ENCODE results near the gene PHKB. TPM values are rescaled to one million over a fixed set of nuclear protein-coding genes. Genes with fewer than 3 reads are reported as not detected.

PHKB gene
- total RNA-seq, 1 donor from 2014 or later = 109 TPM

- Mint-ChIP-seq H3K27ac (no peak overlapping the region), H3K36me3 (peaks cover 13% of the 10 kb centered on the region), H3K4me1 (no peaks in the 10 kb centered on the region)
These were observed 101.2 kb downstream of the PHKB start for GRCh38 chr16:47562366-47562765.

GRCh38 chr16:47565454-47565853 is 104.3 kb downstream of the PHKB start:
- Histone ChIP-seq H3K79me2 (ENCODE audit: low read depth) (no peaks in the 10 kb centered on the region), H2AFZ (replicated peaks) (no peak overlapping the region), H3K9me3 (ENCODE audit: low read depth) (no peaks in the 10 kb centered on the region), H3K4me2 (no peak overlapping the region), H3F3A (ENCODE audit: low read depth) (no peaks in the 10 kb centered on the region), H3K36me3 (no peaks in the 10 kb centered on the region), H4K20me1 (ENCODE audit: low read depth) (no peaks in the 10 kb centered on the region), H3K4me3 (no peak overlapping the region), H3K9ac (no peak overlapping the region), H3K4me1 (no peaks in the 10 kb centered on the region), H3K27me3 (no peaks in the 10 kb centered on the region), H3K27ac (no peak overlapping the region)
- no peak for DNase-seq (ENCODE audit: low spot score)
- H3K36me3 Mint-ChIP-seq = peaks cover 13% of the 10 kb centered on the region
- H3K27me3 Mint-ChIP-seq (ENCODE audit: insufficient read depth, low read depth) = no peaks in the 10 kb centered on the region
- no peak overlapping the region for H3K27ac Mint-ChIP-seq
- H3K9me3 Mint-ChIP-seq = no peaks in the 10 kb centered on the region
- no peaks in the 10 kb centered on the region for H3K4me1 Mint-ChIP-seq
- TF ChIP-seq CTCF (IDR thresholded peaks at IDR 0.05) (no peak), EZH2 (IDR thresholded peaks at IDR 0.05) (no peak), EZH2phosphoT487 (IDR thresholded peaks at IDR 0.05) (no peak)
- no peak overlapping the region for H3K4me3 Mint-ChIP-seq

More at GRCh38 chr16:47562366-47562765, 101.2 kb downstream of the PHKB start:
- Mint-ChIP-seq H3K9me3 (no peaks in the 10 kb centered on the region), H3K27me3 (ENCODE audit: insufficient read depth, low read depth) (no peaks in the 10 kb centered on the region), H3K4me3 (no peak overlapping the region)
- Histone ChIP-seq H2AFZ (replicated peaks) (no peak overlapping the region), H3K27me3 (no peaks in the 10 kb centered on the region), H4K20me1 (ENCODE audit: low read depth) (no peaks in the 10 kb centered on the region), H3K4me2 (no peak overlapping the region), H3K4me1 (no peaks in the 10 kb centered on the region), H3K9me3 (ENCODE audit: low read depth) (no peaks in the 10 kb centered on the region), H3F3A (ENCODE audit: low read depth) (no peaks in the 10 kb centered on the region), H3K9ac (no peak overlapping the region), H3K4me3 (no peak overlapping the region), H3K27ac (no peak overlapping the region), H3K79me2 (ENCODE audit: low read depth) (no peaks in the 10 kb centered on the region), H3K36me3 (no peaks in the 10 kb centered on the region)
- no peak for DNase-seq (ENCODE audit: low spot score)
- TF ChIP-seq EZH2 (IDR thresholded peaks at IDR 0.05) = no peak
- no peak for TF ChIP-seq CTCF (IDR thresholded peaks at IDR 0.05)
- no peak for TF ChIP-seq EZH2phosphoT487 (IDR thresholded peaks at IDR 0.05)

- Mint-ChIP-seq H3K36me3 (peaks cover 13% of the 10 kb centered on the region), H3K4me1 (no peaks in the 10 kb centered on the region), H3K27ac (no peak overlapping the region), H3K4me3 (no peak overlapping the region), H3K9me3 (no peaks in the 10 kb centered on the region), H3K27me3 (ENCODE audit: insufficient read depth, low read depth) (no peaks in the 10 kb centered on the region)
- DNase-seq (ENCODE audit: low spot score) = no peak
- Histone ChIP-seq H2AFZ (replicated peaks) (no peak overlapping the region), H3K4me3 (no peak overlapping the region), H3F3A (ENCODE audit: low read depth) (no peaks in the 10 kb centered on the region), H3K27ac (no peak overlapping the region), H3K27me3 (no peaks in the 10 kb centered on the region), H3K36me3 (no peaks in the 10 kb centered on the region), H4K20me1 (ENCODE audit: low read depth) (no peaks in the 10 kb centered on the region), H3K9me3 (ENCODE audit: low read depth) (no peaks in the 10 kb centered on the region), H3K4me1 (no peaks in the 10 kb centered on the region), H3K9ac (no peak overlapping the region), H3K79me2 (ENCODE audit: low read depth) (no peaks in the 10 kb centered on the region), H3K4me2 (no peak overlapping the region)
- TF ChIP-seq EZH2 (IDR thresholded peaks at IDR 0.05) (no peak), EZH2phosphoT487 (IDR thresholded peaks at IDR 0.05) (no peak), CTCF (IDR thresholded peaks at IDR 0.05) (no peak)
These were observed 106.2 kb downstream of the PHKB start for GRCh38 chr16:47567321-47567720.

All from neural progenitor cell (in vitro differentiated cells).